Measurements from ENCODE around the gene SLC1A4.

- TF ChIP-seq POLR2A (IDR thresholded peaks at IDR 0.05; ENCODE audit: low read depth, low read length) (no peak), SPI1 (IDR thresholded peaks at IDR 0.05; ENCODE audit: low read depth, low read length) (no peak), TAF1 (IDR thresholded peaks at IDR 0.05; ENCODE audit: low read depth, low read length) (no peak), POLR2AphosphoS5 (IDR thresholded peaks at IDR 0.05; ENCODE audit: low read depth, low read length) (no peak), POU2F2 (IDR thresholded peaks at IDR 0.05; ENCODE audit: low read depth, low read length) (no peak), PAX5 (IDR thresholded peaks at IDR 0.05; ENCODE audit: insufficient read depth, low read length, severe bottlenecking) (no peak)
These were observed 31.8 kb downstream of the SLC1A4 start for GRCh38 chr2:65020943-65021528.
